ENCODE results near the gene PADI3.

DNA sequence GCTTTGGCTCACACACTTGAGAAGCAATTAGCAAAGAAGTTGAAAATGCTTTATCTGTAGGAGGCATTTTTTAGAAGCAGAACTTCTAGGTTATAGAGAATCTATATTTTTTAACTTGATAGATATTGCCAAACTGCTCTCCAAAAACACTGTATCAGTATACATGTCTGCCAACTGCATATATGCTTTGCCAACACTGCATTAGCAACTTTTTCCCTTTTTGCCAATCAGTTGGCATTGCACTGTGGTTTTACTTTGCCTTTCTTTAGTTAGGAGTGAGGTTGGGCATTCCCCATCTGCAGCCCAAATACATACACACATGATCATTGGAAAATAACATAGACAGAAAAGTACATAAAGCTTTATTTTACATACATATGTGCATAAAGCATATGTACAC, 15.0 kb downstream of the PADI3 start:
- TF ChIP-seq ZNF274 (IDR thresholded peaks at IDR 0.05; ENCODE audit: low read depth, low read length), result no peak
- no peak for TF ChIP-seq YY1 (IDR thresholded peaks at IDR 0.05; ENCODE audit: insufficient read depth, insufficient read length)
- no peak for TF ChIP-seq SUZ12 (IDR thresholded peaks at IDR 0.05; ENCODE audit: extremely low read depth, insufficient read depth, insufficient read length)

All from NT2/D1 (cell line).